Measurements from ENCODE around the gene FAM240A.

FAM240A gene

DNA sequence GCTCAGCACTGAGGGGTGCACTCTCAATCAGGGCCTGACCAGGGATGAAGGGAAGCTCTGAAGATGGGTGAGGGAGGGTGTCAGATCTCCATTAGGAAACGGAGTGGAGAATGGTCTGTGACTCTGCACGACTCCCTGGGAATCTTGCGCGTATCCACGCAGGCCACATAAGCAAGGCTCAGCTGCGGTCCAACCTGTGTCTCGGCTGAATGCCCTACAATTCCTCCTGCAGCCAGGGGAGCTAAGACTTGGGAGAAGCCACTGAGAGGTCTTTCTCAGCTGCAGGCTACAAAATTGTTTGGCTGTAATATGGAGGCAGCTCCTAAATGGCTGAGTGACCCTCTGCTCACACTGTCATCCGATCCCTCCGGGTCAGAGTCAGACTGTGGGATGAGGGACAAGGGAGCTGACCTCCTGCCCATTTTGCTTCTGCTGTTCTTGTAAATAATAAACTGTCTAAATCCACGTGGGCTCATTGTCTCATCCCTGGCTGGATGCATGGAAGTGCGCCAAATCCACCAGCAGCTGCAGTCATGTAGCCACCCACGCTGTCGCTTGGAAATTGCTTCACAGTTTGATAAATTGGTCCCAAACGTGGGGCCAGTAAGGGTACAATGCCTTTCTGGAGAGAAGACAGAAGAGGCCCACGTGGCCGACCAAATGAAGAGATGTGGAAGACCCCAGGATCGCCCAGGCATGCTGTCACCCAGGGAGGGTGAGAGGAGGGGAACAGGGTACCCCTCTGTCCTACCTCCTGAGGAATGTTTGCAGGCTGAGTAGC, 50.6 kb downstream of the FAM240A start:
- peak; percentile 15 for DNase-seq (ENCODE audit: low spot score)

- no peak for DNase-seq (ENCODE audit: low spot score)
Observed at GRCh38 chr3:46663591-46664135, 51.3 kb downstream of the FAM240A start.

DNA sequence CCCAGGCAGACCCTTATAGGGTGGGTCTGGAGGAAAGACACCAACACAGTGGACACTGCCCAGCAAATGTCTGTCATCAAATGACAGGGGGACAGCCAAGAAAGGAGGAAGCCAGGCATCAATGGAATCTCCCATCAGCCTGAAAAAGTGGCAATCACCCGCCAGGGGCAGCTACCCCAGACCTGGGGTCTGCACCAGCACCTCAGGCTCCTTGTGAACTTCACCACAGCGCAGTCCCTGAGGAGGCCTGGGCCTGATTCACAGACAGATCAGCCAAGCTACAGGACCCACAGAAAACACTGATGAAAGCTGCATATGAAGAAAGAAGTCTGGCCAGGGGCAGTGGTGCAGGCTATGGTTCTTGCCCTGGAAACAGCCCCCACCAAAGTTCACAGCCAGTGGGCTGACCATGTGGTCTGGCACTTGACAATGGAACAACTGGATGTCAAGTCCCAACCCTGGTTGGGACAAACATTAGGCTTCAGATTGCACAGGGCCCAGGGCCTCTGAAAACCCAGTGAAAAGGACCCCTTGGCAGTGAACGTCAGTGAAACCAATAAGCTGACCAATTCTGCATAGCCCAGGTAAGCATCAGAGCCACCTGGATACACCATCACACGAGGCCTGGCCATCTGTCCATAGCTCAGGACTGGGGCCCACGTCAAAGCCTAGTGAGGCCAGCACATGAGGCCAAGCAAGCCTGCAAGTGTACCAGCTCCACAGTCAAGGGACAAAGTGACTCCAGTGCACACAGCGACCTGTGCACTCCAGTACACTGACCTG, 52.1 kb downstream of the FAM240A start:
- DNase-seq (ENCODE audit: low spot score), result no peak

DNA sequence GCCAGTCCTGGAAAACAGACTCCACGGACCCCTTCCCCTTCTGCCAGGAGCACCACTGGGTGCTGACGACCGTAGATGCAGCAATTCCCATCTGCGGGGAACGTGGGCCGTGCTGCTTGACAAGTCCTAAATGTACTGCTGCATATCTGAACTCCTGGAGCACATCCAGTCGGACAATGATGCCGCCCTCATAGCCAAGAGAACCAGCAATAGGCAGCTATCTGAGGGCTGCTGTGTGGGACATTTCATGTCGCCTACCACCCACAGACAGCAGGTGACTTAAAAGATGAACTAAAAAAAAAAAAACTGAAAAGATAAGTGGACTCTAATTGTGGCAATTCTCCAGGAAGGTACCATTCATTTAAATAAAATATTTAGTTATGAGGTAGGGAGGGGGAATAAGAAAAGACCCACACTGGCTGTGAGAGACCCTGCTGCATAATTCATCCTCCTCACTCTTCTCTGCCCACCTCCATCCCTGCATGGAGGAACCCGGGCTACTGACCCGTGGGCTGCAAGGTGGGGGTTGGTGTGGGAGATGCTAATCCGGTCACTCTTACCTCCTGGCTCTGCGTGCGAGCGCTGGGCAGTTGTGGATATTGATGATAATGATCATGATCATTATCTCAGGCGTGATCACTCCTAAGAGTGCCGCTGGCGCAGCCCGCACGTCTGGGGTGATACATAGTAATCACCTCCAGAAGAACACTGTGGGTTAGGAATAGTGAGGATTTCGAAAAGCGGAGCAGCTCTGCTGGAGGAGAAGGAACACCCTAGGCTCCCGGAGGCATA, 52.8 kb downstream of the FAM240A start:
- no peak for DNase-seq (ENCODE audit: low spot score)

DNA sequence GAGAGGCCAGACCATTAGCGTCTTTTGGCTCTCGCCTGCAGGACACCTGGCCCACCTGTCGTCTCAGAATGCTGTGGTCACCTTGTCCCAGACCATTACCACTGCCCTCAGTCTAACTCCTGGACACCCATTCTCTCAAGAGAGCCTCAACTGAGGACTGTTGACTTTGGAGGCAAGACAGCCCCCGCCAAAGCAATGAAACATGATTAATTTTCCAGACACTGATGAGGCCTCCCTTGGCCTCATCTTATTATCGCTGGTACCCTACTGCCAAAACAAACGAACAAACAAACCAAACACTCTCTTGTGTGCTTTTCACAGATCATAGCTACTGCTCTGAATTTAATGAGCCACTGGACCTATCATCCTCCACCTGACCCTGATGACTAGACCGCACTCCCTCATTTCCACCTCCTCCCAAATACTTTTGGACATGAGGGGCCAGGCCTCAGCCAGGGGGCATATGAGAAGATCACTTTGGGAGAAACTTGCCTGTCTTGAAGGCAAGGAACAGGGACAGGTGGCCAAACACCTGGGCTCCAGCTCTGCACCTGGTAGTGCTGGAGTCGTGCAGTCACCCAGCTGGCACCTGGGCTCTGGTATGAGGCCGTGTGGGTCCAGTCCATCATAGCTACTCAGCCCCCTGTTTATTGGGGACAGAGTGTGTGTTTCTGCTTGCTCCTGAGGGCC, 53.6 kb downstream of the FAM240A start:
- DNase-seq (ENCODE audit: low spot score), result no peak

DNA sequence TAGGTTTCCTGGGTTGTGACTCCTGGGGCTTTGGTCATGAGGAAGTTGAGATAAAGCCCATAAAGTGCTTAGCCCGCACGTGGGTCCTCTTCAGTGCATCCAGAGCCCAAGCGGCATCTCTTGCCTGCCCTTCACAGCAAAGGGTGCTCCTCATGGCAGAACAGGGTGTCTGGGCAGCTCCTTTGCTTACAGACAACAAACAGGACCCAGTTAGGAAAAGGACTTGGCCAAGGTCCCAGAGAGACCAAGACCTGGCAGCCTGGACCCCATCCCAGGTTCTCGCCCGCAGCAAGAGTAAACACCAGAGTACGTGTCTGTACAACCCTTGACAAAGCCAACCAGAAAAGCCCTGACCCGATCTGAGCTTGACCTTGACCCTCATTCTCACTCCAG, 54.1 kb downstream of the FAM240A start:
- DNase-seq (ENCODE audit: low spot score), result no peak

DNA sequence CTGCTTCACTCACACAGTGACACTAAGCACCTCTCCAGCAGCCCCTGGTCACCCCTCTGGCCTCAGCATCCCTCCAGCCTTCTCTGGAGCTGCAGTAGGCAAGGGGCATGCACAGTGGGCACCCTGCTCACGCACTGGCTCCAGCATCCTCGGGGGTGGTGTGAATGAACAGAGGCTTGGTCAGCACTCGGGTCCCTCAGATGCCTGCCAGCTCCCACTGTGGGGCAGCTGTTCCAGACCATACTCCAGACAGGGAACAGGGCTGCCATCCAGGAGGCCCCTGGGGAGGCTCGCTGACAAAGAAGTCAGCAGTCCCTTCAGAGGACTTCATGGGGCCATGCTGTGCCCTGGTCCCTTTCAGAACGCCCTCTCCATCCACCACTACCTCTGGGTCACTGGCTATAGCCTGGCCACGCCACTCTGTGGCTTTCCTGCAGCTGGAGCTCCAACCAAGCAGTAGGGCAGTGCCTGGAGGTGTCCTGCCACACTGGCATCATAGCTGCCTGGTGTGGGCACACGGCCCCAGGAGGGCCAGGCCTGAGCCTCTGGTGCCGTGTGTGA, 54.8 kb downstream of the FAM240A start:
- DNase-seq (ENCODE audit: low spot score), result no peak

DNA sequence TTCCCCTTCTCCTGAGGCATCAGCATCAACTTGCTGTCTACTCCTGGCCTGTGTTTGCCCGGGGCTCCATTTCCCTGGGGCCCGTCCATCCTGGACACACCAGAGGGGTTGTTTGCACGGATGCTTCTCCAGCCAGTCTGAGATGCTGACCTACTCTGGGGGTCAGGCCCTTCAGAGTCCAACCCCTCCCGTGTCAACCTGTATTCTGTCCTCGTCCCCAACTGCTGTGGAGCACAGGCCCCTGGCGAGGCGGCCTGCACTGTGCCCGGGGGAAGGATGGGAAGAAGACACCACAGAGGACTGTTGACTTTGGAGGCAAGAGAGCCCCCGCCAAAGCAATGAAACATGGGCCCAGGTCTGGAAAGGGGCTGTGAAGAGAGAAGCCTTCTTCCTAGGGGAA, 55.3 kb downstream of the FAM240A start:
- DNase-seq (ENCODE audit: low spot score), result no peak

DNA sequence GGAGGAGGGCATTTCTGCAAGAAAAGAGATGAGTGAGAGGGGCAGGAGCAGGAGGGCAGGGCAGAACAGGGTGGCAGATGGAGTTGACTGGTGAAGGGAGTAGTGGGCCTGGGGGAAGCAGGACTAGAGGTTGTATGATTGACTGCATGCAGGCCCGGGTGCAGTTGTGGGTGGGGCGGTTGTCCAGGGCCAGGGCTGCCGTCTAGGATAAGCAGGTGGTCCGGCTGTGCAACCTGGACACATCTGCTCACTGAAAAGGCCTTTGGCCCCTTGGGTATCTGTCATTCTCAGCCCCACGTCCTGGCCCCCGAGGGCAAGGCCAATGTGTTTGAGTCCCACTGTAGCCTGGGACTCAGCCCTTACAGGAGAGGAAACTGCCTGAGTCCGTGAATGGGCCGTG, 55.8 kb downstream of the FAM240A start:
- no peak for DNase-seq (ENCODE audit: low spot score)

GRCh38 chr3:46668591-46668990, 56.3 kb downstream of the FAM240A start:
- no peak for DNase-seq (ENCODE audit: low spot score)

DNA sequence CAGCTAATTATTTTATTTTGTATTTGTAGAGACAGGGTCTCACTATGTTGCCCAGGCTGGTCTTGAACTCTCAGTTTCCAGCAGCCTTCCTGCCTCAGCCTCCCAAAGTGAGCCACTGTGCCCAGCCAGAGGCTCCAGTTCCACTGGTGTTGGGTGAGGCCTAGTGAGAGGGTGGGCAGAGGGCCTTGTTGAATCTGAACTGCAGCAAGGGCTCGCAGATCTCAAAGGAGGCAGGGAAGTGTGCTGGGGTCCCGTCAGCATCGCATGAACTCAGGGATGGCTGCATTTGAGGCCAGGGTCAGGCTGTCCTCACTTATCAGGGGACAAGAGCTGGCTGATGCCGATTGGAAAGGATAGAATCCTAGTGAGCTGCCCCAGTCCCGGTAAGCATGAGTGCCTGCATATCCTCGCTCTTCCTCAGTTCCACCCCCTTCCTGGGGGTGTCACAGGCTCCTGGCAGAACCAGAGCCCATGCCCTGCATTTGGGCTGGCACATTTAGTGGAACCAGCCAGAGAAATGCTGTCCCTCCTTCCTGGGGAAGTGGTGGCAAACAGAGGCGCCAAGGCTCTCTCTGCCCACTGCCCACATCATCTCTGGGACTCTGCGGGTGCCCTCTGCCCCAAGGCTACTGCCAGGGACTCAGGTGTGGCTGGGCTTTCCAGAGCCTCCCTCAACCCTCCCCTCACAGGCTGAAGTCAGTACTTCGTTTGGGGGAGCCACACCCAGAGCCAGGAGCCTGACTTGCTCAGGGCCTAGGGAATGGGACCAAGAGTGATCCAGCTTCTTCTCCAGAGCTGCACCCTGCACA, 57.1 kb downstream of the FAM240A start:
- no peak for DNase-seq (ENCODE audit: low spot score)

GRCh38 chr3:46670000-46670890, 57.9 kb downstream of the FAM240A start:
- DNase-seq (ENCODE audit: low spot score), result no peak

GRCh38 chr3:46670891-46671427, 58.6 kb downstream of the FAM240A start:
- DNase-seq (ENCODE audit: low spot score), result no peak

DNA sequence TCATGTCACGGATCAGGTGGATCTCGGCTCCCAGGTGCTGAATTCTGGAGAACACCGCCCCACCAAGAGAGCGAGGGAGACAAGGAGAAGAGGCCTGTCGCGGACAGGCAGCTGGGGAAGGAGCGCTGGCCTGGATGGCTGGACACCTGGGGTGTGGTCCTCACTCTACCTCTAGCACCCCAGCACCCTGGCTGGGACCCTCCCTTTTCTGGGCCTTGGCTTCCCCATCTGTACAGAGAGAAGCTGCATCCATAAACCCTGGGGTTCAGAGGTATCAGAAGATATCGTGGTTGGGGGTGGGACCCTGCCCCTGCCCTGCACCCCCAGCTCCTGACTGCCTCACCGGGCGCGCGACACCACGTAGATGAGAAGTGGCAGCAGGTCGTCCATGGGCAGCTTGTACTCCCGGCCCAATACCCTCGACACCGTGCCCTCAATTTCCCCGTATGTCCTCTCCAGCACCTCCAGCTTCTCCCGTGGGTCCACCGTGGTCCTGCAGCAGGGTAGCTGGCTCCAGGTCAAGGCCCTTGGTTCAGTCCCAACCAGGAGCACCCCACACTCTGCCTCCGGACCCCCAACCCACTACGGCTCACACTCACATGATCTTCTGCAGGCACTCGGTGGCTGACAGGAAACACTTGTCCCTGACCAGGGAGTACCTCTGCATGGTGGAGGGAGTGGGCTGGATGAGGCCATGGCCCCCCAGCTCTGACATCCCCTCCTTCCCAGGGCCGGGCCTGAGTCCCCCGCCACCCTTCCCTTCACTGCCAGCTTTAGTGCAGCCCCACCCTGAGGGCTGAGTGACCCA, 59.4 kb downstream of the FAM240A start:
- no peak for DNase-seq (ENCODE audit: low spot score)

- DNase-seq (ENCODE audit: low spot score), result no peak
Observed at GRCh38 chr3:46672349-46672695, 60.0 kb downstream of the FAM240A start.

DNA sequence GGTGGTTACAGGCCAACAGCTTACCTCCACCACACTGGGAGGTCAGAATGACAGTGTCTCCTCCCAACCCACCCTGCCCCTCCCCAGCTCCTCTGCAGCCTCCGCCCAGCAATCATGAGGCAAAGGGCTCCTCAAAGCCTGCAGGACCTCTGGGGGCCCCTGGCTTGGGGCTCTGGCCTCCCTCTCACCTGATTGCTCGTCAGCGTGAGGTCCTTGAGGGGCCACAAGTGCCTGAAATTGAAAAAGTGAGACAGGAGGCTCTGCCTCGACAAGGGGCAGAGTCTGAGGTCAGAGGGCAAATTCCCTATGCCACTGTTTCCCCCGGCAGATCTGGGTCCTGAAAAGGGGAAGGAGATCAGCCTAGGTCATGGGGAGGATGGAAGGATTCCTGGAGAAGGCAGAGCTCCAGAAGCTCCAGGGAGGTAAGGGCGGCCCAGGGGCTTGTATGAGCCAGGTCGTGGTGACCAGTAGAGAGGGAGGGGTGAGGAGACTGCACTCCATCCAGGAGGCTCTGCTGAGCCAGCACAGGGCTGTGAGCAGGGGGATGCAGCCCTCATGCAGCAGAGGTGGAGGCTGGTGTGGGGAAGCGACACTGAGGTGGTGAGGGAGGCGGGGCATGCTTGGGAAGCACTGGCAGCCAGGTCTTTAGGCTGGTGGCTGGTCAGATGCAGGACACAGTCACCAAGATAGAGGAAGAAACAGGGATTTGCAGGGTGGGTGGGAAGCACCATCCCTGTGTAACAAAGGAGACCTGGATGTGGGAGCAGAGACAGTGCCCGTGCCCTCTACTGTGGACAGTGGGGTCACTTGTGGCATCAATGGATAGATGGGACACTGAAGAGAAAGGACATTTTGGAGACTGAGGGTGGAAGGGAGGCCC, 61.1 kb downstream of the FAM240A start:
- no peak for DNase-seq (ENCODE audit: low spot score)

GRCh38 chr3:46674031-46674845, 61.9 kb downstream of the FAM240A start:
- DNase-seq (ENCODE audit: low spot score), result no peak
